C4-2B (cell line): ENCODE data around the gene FAM210B.

Experiments used
- H3K27ac ChIP-seq: fragments of 450-650 bp; 2 replicates; pipeline ENCODE4 v1.5.1; 2017
- CTCF ChIP-seq: fragments of 450-650 bp; conservative IDR thresholded peaks from 2 replicates; pipeline ENCODE4 v1.5.1; 2017; ENCODE audit warnings: mild to moderate bottlenecking
- ZFX ChIP-seq: fragments of 450-650 bp; IDR thresholded peaks from 2 replicates; pipeline ENCODE4 v1.6.1; 2017

FAM210B gene

GRCh38 chr20:56360908-56361205 is 2.1 kb downstream of the FAM210B start:
- no peak overlapping the region for H3K27ac ChIP-seq

GRCh38 chr20:56361900-56362299 is 3.1 kb downstream of the FAM210B start:
- no peak overlapping the region for H3K27ac ChIP-seq
- TF ChIP-seq CTCF (no peak), ZFX (no peak)

More at GRCh38 chr20:56360908-56361205, 2.1 kb downstream of the FAM210B start:
- TF ChIP-seq ZFX (no peak), CTCF (no peak)

- H3K27ac ChIP-seq, result no peak overlapping the region
- TF ChIP-seq ZFX (no peak), CTCF (no peak)
Measured at GRCh38 chr20:56362833-56363413, 4.1 kb downstream of the FAM210B start.

GRCh38 chr20:56363491-56363890 is 4.7 kb downstream of the FAM210B start:
- TF ChIP-seq ZFX (no peak), CTCF (no peak)
- H3K27ac ChIP-seq, result no peak overlapping the region

- TF ChIP-seq CTCF, result no peak
- TF ChIP-seq ZFX, result no peak
- no peak overlapping the region for H3K27ac ChIP-seq
Measured at GRCh38 chr20:56368351-56369134, 9.8 kb downstream of the FAM210B start.

- TF ChIP-seq ZFX (no peak), CTCF (no peak)
- no peak overlapping the region for H3K27ac ChIP-seq
Measured at GRCh38 chr20:56369179-56369578, 10.4 kb downstream of the FAM210B start.

- no peak for TF ChIP-seq CTCF
- TF ChIP-seq ZFX, result no peak
- H3K27ac ChIP-seq, result no peak overlapping the region
Measured at GRCh38 chr20:56371977-56372376, 13.2 kb downstream of the FAM210B start.
